Measurements from ENCODE around the gene KNG1.

The KNG1 gene

GRCh38 chr3:186757686-186758220, 40.6 kb downstream of the KNG1 start:
- no peak for DNase-seq (ENCODE audit: low read depth in 1 of 2, low spot score in 1 of 2)
- TF ChIP-seq GABPA (IDR thresholded peaks at IDR 0.05; ENCODE audit: low read depth) (no peak), POLR2AphosphoS5 (IDR thresholded peaks at IDR 0.05; ENCODE audit: low read depth) (no peak), SPI1 (IDR thresholded peaks at IDR 0.05; ENCODE audit: borderline replicate concordance, low read depth) (no peak)
- TF ChIP-seq, protein P1, sequence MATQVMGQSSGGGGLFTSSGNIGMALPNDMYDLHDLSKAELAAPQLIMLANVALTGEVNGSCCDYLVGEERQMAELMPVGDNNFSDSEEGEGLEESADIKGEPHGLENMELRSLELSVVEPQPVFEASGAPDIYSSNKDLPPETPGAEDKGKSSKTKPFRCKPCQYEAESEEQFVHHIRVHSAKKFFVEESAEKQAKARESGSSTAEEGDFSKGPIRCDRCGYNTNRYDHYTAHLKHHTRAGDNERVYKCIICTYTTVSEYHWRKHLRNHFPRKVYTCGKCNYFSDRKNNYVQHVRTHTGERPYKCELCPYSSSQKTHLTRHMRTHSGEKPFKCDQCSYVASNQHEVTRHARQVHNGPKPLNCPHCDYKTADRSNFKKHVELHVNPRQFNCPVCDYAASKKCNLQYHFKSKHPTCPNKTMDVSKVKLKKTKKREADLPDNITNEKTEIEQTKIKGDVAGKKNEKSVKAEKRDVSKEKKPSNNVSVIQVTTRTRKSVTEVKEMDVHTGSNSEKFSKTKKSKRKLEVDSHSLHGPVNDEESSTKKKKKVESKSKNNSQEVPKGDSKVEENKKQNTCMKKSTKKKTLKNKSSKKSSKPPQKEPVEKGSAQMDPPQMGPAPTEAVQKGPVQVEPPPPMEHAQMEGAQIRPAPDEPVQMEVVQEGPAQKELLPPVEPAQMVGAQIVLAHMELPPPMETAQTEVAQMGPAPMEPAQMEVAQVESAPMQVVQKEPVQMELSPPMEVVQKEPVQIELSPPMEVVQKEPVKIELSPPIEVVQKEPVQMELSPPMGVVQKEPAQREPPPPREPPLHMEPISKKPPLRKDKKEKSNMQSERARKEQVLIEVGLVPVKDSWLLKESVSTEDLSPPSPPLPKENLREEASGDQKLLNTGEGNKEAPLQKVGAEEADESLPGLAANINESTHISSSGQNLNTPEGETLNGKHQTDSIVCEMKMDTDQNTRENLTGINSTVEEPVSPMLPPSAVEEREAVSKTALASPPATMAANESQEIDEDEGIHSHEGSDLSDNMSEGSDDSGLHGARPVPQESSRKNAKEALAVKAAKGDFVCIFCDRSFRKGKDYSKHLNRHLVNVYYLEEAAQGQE (IDR thresholded peaks at IDR 0.05; ENCODE audit: insufficient replicate concordance, low read depth) = no peak
- TF ChIP-seq, protein P2, sequence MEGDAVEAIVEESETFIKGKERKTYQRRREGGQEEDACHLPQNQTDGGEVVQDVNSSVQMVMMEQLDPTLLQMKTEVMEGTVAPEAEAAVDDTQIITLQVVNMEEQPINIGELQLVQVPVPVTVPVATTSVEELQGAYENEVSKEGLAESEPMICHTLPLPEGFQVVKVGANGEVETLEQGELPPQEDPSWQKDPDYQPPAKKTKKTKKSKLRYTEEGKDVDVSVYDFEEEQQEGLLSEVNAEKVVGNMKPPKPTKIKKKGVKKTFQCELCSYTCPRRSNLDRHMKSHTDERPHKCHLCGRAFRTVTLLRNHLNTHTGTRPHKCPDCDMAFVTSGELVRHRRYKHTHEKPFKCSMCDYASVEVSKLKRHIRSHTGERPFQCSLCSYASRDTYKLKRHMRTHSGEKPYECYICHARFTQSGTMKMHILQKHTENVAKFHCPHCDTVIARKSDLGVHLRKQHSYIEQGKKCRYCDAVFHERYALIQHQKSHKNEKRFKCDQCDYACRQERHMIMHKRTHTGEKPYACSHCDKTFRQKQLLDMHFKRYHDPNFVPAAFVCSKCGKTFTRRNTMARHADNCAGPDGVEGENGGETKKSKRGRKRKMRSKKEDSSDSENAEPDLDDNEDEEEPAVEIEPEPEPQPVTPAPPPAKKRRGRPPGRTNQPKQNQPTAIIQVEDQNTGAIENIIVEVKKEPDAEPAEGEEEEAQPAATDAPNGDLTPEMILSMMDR (IDR thresholded peaks at IDR 0.05; ENCODE audit: insufficient read depth, low read length) = no peak
- Histone ChIP-seq H3K27me3 (ENCODE audit: insufficient read depth, poor library complexity, severe bottlenecking) (no peaks in the 10 kb centered on the region), H3K4me3 (replicated peaks; ENCODE audit: insufficient read depth, low read length) (no peak overlapping the region), H3K27ac (replicated peaks) (no peak overlapping the region)

- Histone ChIP-seq H3K27ac (replicated peaks) (no peak overlapping the region), H3K27me3 (ENCODE audit: insufficient read depth, poor library complexity, severe bottlenecking) (no peaks in the 10 kb centered on the region), H3K4me3 (replicated peaks; ENCODE audit: insufficient read depth, low read length) (no peak overlapping the region)
- no peak for DNase-seq (ENCODE audit: low read depth in 1 of 2, low spot score in 1 of 2)
- TF ChIP-seq SPI1 (IDR thresholded peaks at IDR 0.05; ENCODE audit: borderline replicate concordance, low read depth) (no peak), POLR2AphosphoS5 (IDR thresholded peaks at IDR 0.05; ENCODE audit: low read depth) (no peak), GABPA (IDR thresholded peaks at IDR 0.05; ENCODE audit: low read depth) (no peak)
- TF ChIP-seq, protein P1 (IDR thresholded peaks at IDR 0.05; ENCODE audit: insufficient replicate concordance, low read depth) = no peak
- TF ChIP-seq, protein P2 (IDR thresholded peaks at IDR 0.05; ENCODE audit: insufficient read depth, low read length) = no peak
Measured at GRCh38 chr3:186759231-186759930, 42.2 kb downstream of the KNG1 start.

GRCh38 chr3:186760141-186760833, 43.1 kb downstream of the KNG1 start:
- no peak for DNase-seq (ENCODE audit: low read depth in 1 of 2, low spot score in 1 of 2)
- no peak for TF ChIP-seq SPI1 (IDR thresholded peaks at IDR 0.05; ENCODE audit: borderline replicate concordance, low read depth)
- TF ChIP-seq GABPA (IDR thresholded peaks at IDR 0.05; ENCODE audit: low read depth) = no peak
- TF ChIP-seq POLR2AphosphoS5 (IDR thresholded peaks at IDR 0.05; ENCODE audit: low read depth) = no peak
- TF ChIP-seq, protein P2 (IDR thresholded peaks at IDR 0.05; ENCODE audit: insufficient read depth, low read length) = no peak
- TF ChIP-seq, protein P1 (IDR thresholded peaks at IDR 0.05; ENCODE audit: insufficient replicate concordance, low read depth) = no peak
- H3K27ac ChIP-seq (replicated peaks) = no peak overlapping the region
- H3K4me3 ChIP-seq (replicated peaks; ENCODE audit: insufficient read depth, low read length) = no peak overlapping the region
- H3K27me3 ChIP-seq (ENCODE audit: insufficient read depth, poor library complexity, severe bottlenecking) = no peaks in the 10 kb centered on the region

Measured in HL-60 (cell line).